Mucosa of descending colon (tissue), 3 donors: ENCODE results near the gene PRDX3. TPM values are rescaled to one million over a fixed set of nuclear protein-coding genes. Genes with fewer than 3 reads are reported as not detected.

Experiments
- ATAC-seq: fragments of 200-7000 bp; cut with Tn5 transposase; one replicate; pipeline ENCODE4 v1.9.1; 2020; ENCODE audit warnings: mild to moderate bottlenecking, moderate library complexity
- DNase-seq, 3 donors: peaks; one replicate each; pipeline ENCODE4 v3.0.0-alpha.2; 2020
- H3K36me3 ChIP-seq: fragments of 200-600 bp; one replicate; pipeline ENCODE4 v1.8.0; 2021; ENCODE audit warnings: low read depth, mild to moderate bottlenecking
- H3K4me1 ChIP-seq: fragments of 200-600 bp; one replicate; pipeline ENCODE4 v1.8.0; 2021; ENCODE audit warnings: low read depth, mild to moderate bottlenecking
- H3K4me3 ChIP-seq: fragments of 200-600 bp; one replicate; pipeline ENCODE4 v1.8.0; 2021; ENCODE audit warnings: mild to moderate bottlenecking
- H3K9me3 ChIP-seq: fragments of 200-600 bp; one replicate; pipeline ENCODE4 v1.8.0; 2021; ENCODE audit warnings: mild to moderate bottlenecking
- CTCF ChIP-seq: fragments of 200-600 bp; IDR thresholded peaks from one replicate; pipeline ENCODE4 v1.8.0; 2022; ENCODE audit warnings: antibody characterized with exemption, mild to moderate bottlenecking
- intact Hi-C, 2 donors: fragments of 100-400 bp; cut with DNase I in 1 of 2; cut with micrococcal nuclease in 1 of 2; formaldehyde crosslinking; loops; one replicate each; pipeline versions ENCODE4 v1.11.0 to v1.11.1; 2022; cut with DNase I, micrococcal nuclease
- total RNA-seq, 3 donors: library from RNA; stranded (reverse); fragmentation: NEBNext Ultra II Directional in 2 of 3; extraction: Animal tissue kit (Norgen Biotek cat#: 25700) in 2 of 3; gene quantifications; one replicate each; pipeline versions ENCODE4 v1.2.1 to v1.2.4, GENCODE V29; 2021 to 2023
- donor health status: DM: no; HTN: no; CAD: no; lungs with moderate emphysema.
- donor health status: DM: no; HTN: no; CAD: no.
- donor health status: DM: no; HTN: yes; CAD: no.

PRDX3 gene
- total RNA-seq, 3 donors from 2014 or later: 98.6 to 140 (median 107) TPM

- intact Hi-C loops: loop anchor here in 1 of 2 donors (5.0 kb wide), 1 partner anchor 249 kb away; no protein-coding TSS in a partner anchor
- H3K36me3 ChIP-seq: no peaks in the 10 kb centered on the region
Measured at GRCh38 chr10:119198438-119198837, 19.8 kb upstream of the PRDX3 start.

GRCh38 chr10:119197921-119198320 lies 19.3 kb upstream of the PRDX3 start:
- ATAC-seq: no peak
- intact Hi-C loops: loop anchor here in 1 of 2 donors (5.0 kb wide), 1 partner anchor 249 kb away; no protein-coding TSS in a partner anchor
- no peak for TF ChIP-seq CTCF

More at GRCh38 chr10:119198438-119198837, 19.8 kb upstream of the PRDX3 start:
- no peak overlapping the region for H3K4me3 ChIP-seq
- peak; percentile 14 for ATAC-seq
- peak in 1 of 3 donors; percentile 40 for DNase-seq
- no peaks in the 10 kb centered on the region for H3K4me1 ChIP-seq
- H3K9me3 ChIP-seq: no peaks in the 10 kb centered on the region
- TF ChIP-seq CTCF: no peak

GRCh38 chr10:119191881-119192280 lies 13.3 kb upstream of the PRDX3 start:
- Histone ChIP-seq H3K4me3 (no peak overlapping the region), H3K36me3 (no peaks in the 10 kb centered on the region), H3K9me3 (no peaks in the 10 kb centered on the region), H3K4me1 (no peaks in the 10 kb centered on the region)
- DNase-seq: no peak
- no peak for TF ChIP-seq CTCF
- no peak for ATAC-seq
- intact Hi-C loops: no loop called here

More at GRCh38 chr10:119197921-119198320, 19.3 kb upstream of the PRDX3 start:
- Histone ChIP-seq H3K9me3 (no peaks in the 10 kb centered on the region), H3K36me3 (no peaks in the 10 kb centered on the region), H3K4me1 (no peaks in the 10 kb centered on the region), H3K4me3 (no peak overlapping the region)
- no peak for DNase-seq

GRCh38 chr10:119190954-119191785 lies 12.6 kb upstream of the PRDX3 start:
- ATAC-seq: no peak
- H3K4me1 ChIP-seq: no peaks in the 10 kb centered on the region
- intact Hi-C loops: no loop called here
- no peak for DNase-seq
- TF ChIP-seq CTCF: no peak
- no peaks in the 10 kb centered on the region for H3K9me3 ChIP-seq
- no peak overlapping the region for H3K4me3 ChIP-seq
- H3K36me3 ChIP-seq: no peaks in the 10 kb centered on the region

DNA sequence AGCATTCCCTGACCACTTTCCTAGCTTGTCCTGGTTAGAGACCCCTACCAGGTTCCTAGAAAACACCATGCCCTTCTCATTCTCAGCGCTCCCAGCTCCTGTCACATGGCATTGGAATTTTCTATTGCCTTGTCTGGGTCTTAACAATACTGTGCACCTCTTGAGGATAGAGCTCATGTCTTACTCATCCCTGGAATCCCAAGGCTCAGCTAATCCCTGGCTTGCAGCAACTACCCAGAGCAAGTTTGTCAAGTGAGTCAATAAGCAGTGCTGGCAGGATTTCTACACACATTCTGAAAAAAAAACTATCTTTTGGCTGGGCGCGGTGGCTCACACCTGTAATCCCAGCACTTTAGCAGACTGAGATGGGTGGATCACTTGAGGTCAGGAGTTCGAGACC lies 11.7 kb upstream of the PRDX3 start:
- Histone ChIP-seq H3K4me1 (no peaks in the 10 kb centered on the region), H3K9me3 (no peaks in the 10 kb centered on the region), H3K4me3 (no peak overlapping the region), H3K36me3 (no peaks in the 10 kb centered on the region)
- intact Hi-C loops: no loop called here
- no peak for DNase-seq
- ATAC-seq: peak; percentile 54
- no peak for TF ChIP-seq CTCF
